Activated CD8-positive, alpha-beta T cell treated with anti-CD3 and anti-CD28 coated beads, Interleukin-2, amount 10 ng/mL, durations not matched to agents 7 days and 5 days (primary cell): ENCODE results near the gene JAG1. TPM values are rescaled to one million over a fixed set of nuclear protein-coding genes. Genes with fewer than 3 reads are reported as not detected.

Experiments
- ATAC-seq: fragments of 150-1000 bp; cut with Tn5 transposase; one replicate; pipeline ENCODE4 v1.10.0; 2021; ENCODE audit warnings: moderate library complexity
- CTCF ChIA-PET: fragments of 350-600 bp; sonication (Branson Sonifier 250); formaldehyde crosslinking; loops from one replicate; lab custom pipeline; 2021; ENCODE audit warnings: antibody characterized with exemption; lab: Charles Lee
- POLR2A ChIA-PET: fragments of 350-600 bp; sonication (Branson Sonifier 250); formaldehyde crosslinking; loops from one replicate; lab custom pipeline; 2021; ENCODE audit warnings: antibody characterized with exemption; lab: Charles Lee
- DNase-seq: peaks from one replicate; pipeline ENCODE4 v3.0.0-alpha.2; 2020
- H3K27ac Mint-ChIP-seq: one replicate; pipeline ENCODE4 v1.8.0; 2021; ENCODE audit warnings: mild to moderate bottlenecking, mixed read lengths
- H3K27me3 Mint-ChIP-seq: one replicate; pipeline ENCODE4 v1.8.0; 2021; ENCODE audit warnings: low read depth, mixed read lengths
- H3K36me3 Mint-ChIP-seq: one replicate; pipeline ENCODE4 v1.8.0; 2021; ENCODE audit warnings: low read depth, mixed read lengths
- H3K4me1 Mint-ChIP-seq: one replicate; pipeline ENCODE4 v1.8.0; 2021; ENCODE audit warnings: low read depth, mixed read lengths
- H3K4me3 Mint-ChIP-seq: one replicate; pipeline ENCODE4 v1.8.0; 2021; ENCODE audit warnings: mild to moderate bottlenecking, mixed read lengths
- H3K9me3 Mint-ChIP-seq: one replicate; pipeline ENCODE4 v1.8.0; 2022; ENCODE audit warnings: mixed read lengths; ENCODE audit not compliant: insufficient read depth
- total RNA-seq, 2 experiments: library from RNA; stranded (reverse); gene quantifications; one replicate each; pipeline ENCODE4 v1.2.3, GENCODE V29; 2021

JAG1 gene
- total RNA-seq: under 1 TPM; 0.16 to 0.34 TPM

DNA sequence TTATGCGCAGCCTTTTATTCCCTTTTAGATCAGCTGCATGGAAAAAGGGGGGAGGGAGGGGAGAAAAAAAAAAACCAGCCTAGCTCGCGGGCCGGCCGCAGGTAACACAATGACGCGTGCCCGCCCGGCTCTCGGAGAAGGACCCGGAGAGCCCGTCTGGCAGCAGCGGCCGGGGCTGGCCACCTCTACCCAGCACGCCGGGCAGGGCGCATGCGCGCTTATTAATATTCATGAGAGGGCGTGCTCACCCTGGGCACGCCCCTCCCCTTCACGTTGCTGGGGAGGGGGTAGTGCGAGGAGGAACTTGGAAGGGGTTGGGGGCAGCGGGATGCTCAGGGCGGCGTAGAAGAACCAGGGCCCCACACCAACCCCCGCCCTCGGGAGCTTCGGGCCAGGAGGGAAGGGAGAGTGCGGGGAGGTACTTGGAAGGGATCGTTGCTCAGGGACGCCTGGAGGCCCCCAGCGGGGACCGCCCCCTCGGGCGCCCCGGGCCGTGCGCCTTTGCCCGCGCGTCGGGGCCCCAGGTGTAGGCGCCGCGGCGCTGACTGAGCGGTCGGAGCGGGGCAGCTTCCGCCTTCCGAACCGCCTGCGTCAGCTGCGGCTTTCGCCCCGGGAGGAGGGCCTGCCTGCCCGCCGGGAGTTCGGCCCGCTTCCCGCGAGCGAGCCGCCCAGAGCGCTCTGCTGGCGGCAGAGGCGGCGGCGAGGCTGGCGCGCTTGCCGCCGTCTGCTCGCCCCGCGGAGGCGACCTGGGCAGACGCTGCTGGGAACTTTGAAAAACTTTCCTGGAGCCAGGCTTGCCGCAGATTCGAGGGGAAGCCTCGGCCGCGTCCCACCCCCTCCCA, at the start of gene JAG1:
JAG1 (minus strand) TSS at position 158 of the 842 bp plus-strand sequence. CDS start 469 bp downstream, outside the sequence.
- ChIA-PET POLR2A (interaction anchor here (0.6 to 1.3 kb wide), 2 partner anchors 9 to 239 kb away, joined by 4 read pairs; no protein-coding TSS in a partner anchor), CTCF (interaction anchor here (0.9 to 2.0 kb wide), 9 partner anchors 10 to 247 kb away, joined by 3 to 9 read pairs (median 4); partner anchors contain the start of gene MKKS)
- H3K27me3 Mint-ChIP-seq: peaks cover 53% of the 10 kb centered on the region
- DNase-seq: peak; percentile 81
- H3K27ac Mint-ChIP-seq: peak within 1 kb of the TSS; percentile 79
- H3K36me3 Mint-ChIP-seq: no peaks in the 10 kb centered on the region
- peak; percentile 79 for ATAC-seq
- H3K4me3 Mint-ChIP-seq: peak within 1 kb of the TSS; percentile 85
- no peaks in the 10 kb centered on the region for H3K9me3 Mint-ChIP-seq
- peaks cover 27% of the 10 kb centered on the region for H3K4me1 Mint-ChIP-seq

DNA sequence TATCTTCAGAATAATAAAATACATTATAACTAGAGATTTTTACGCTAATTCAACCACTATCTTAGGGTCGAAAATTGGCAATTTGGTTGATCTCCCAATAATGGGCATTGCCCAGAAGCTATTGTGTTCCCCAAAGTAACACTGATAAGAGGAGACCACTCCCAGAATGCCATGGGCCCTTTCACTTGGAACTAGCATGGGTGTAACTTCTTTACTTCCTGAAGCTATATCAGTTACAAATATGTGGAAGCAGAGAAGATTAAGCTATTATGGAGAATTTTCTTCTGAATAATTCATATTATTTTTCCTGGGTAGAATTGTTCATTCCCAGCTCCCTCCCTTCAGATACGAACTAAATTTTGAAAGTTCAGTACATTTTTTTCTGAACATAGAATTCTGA, 48.2 kb upstream of the JAG1 start:
- ATAC-seq (no peak), DNase-seq (no peak)
- H3K27me3 Mint-ChIP-seq: peaks cover 10% of the 10 kb centered on the region
- H3K36me3 Mint-ChIP-seq: no peaks in the 10 kb centered on the region
- no peaks in the 10 kb centered on the region for H3K9me3 Mint-ChIP-seq
- no peaks in the 10 kb centered on the region for H3K4me1 Mint-ChIP-seq
- POLR2A ChIA-PET: no interaction called here
- no peak overlapping the region for H3K27ac Mint-ChIP-seq
- H3K4me3 Mint-ChIP-seq: no peak overlapping the region
- CTCF ChIA-PET: no interaction called here

DNA sequence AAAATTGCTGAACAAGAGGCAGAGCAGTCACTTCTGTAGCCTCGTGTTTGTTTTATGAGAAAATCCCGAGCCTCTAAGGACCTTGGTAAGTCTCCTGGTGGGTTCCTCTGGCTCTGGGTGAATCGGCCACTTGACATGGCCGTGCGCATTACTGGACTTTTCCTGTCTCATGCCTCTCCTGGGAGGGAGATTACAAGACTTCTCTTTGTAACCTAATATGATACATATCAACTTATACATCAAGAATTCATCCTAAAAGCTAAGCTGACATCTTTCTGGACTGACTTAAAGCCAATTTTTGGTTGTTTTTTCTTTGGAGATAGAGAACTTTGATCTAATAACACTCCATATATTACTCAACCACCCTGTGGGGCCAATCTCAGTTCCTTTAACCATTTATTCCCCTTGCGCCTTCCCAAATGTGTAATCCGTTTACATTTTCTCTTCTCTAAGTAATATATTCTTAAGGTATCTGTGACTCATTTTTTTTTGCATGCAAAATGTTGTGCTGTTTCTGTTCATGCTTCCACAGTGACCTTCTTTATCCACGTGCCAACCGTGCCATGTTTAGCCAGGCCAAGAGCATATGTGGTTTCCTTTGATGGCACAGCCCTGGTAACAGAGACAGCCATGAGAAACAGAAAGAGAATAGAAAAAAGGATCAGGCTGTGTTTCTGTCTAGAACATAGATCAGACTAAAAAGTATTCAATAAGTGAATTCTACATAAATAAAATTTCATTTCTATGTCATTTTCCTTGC, 47.5 kb upstream of the JAG1 start:
- H3K4me3 Mint-ChIP-seq: no peak overlapping the region
- H3K4me1 Mint-ChIP-seq: no peaks in the 10 kb centered on the region
- H3K27ac Mint-ChIP-seq: no peak overlapping the region
- H3K36me3 Mint-ChIP-seq: no peaks in the 10 kb centered on the region
- ATAC-seq (no peak), DNase-seq (no peak)
- CTCF ChIA-PET: no interaction called here
- POLR2A ChIA-PET: no interaction called here
- no peaks in the 10 kb centered on the region for H3K9me3 Mint-ChIP-seq
- H3K27me3 Mint-ChIP-seq: peaks cover 10% of the 10 kb centered on the region

DNA sequence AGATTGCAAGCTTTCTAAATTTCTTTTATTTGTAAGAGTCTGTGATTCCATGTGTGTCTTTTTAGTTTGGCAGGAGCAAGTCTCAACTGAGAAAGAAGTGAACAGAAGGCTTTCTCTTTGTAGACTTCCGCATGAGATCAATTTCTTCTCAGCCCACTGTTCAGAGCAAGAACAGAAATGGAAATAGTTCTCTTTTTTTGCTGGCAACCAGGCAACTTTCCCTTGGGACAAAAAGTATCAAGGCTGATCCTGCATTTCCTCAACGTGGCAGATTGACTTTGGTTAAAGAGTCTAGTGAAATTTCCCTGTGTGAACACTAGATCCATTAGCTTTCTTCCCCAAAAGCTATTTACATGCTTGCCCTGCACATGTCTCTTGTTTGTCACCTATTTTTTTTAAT, 46.8 kb upstream of the JAG1 start:
- H3K27me3 Mint-ChIP-seq: peaks cover 10% of the 10 kb centered on the region
- H3K9me3 Mint-ChIP-seq: no peaks in the 10 kb centered on the region
- no peaks in the 10 kb centered on the region for H3K36me3 Mint-ChIP-seq
- no peak overlapping the region for H3K27ac Mint-ChIP-seq
- no peaks in the 10 kb centered on the region for H3K4me1 Mint-ChIP-seq
- DNase-seq (no peak), ATAC-seq (no peak)
- ChIA-PET CTCF (interaction anchor here (1.4 kb wide), 1 partner anchor 9 kb away, joined by 3 read pairs; no protein-coding TSS in a partner anchor), POLR2A (no interaction called here)
- no peak overlapping the region for H3K4me3 Mint-ChIP-seq

- CTCF ChIA-PET: interaction anchor here (1.4 kb wide), 1 partner anchor 8 kb away, joined by 3 read pairs; no protein-coding TSS in a partner anchor
- DNase-seq (no peak), ATAC-seq (no peak)
- H3K4me1 Mint-ChIP-seq: no peaks in the 10 kb centered on the region
- H3K27me3 Mint-ChIP-seq: peaks cover 10% of the 10 kb centered on the region
- H3K4me3 Mint-ChIP-seq: no peak overlapping the region
- POLR2A ChIA-PET: no interaction called here
- H3K27ac Mint-ChIP-seq: no peak overlapping the region
- no peaks in the 10 kb centered on the region for H3K9me3 Mint-ChIP-seq
- no peaks in the 10 kb centered on the region for H3K36me3 Mint-ChIP-seq
These were observed 46.1 kb upstream of the JAG1 start for GRCh38 chr20:10719740-10720385.

DNA sequence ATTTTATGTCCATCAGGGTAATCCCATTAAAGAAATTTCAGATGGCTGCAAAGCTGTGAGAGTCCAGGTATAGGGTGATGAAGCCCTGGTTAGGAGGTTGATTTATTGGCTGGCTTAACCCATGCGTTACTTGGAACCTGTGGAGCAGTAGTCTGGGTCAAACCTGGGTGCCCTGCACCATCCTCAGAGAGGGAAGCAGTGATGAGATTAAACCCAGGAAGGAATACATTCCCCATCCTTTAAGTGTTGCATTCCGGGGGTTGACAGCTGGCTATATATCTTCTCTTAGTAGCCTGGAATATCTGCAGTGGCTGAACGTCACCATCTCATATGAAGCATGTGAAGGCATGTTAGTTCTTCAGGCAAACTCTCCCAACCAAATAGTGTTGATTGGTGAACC, 44.9 kb upstream of the JAG1 start:
- DNase-seq: no peak
- H3K27ac Mint-ChIP-seq: no peak overlapping the region
- no peak overlapping the region for H3K4me3 Mint-ChIP-seq
- H3K36me3 Mint-ChIP-seq: no peaks in the 10 kb centered on the region
- ChIA-PET CTCF (no interaction called here), POLR2A (no interaction called here)
- H3K9me3 Mint-ChIP-seq: no peaks in the 10 kb centered on the region
- ATAC-seq: no peak
- H3K27me3 Mint-ChIP-seq: peaks cover 10% of the 10 kb centered on the region
- no peaks in the 10 kb centered on the region for H3K4me1 Mint-ChIP-seq

- H3K36me3 Mint-ChIP-seq: no peaks in the 10 kb centered on the region
- H3K4me3 Mint-ChIP-seq: no peak overlapping the region
- H3K9me3 Mint-ChIP-seq: no peaks in the 10 kb centered on the region
- H3K27me3 Mint-ChIP-seq: peaks cover 9% of the 10 kb centered on the region
- ChIA-PET POLR2A (no interaction called here), CTCF (no interaction called here)
- no peak for ATAC-seq
- no peak for DNase-seq
- H3K4me1 Mint-ChIP-seq: no peaks in the 10 kb centered on the region
- H3K27ac Mint-ChIP-seq: no peak overlapping the region
These were observed 43.1 kb upstream of the JAG1 start for GRCh38 chr20:10716855-10717254.

DNA sequence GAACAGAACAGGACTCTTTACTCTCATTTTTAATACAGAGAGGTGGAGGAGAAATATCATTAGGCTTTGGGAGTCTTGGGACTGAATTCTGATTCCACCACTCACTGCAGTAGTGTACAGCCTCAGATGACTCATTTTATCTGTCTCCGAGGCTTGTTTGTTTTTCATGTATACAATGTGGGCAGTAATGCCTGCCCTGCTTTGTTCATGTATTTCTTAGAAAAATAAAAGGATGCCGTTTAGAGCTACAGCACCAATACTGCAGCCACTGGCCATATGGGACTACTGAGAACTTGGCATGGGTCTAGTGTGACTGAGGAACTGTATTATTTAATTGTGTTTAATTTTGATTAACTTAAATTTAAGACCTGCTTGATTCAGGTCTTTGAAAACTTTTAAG, 41.2 kb upstream of the JAG1 start:
- CTCF ChIA-PET: no interaction called here
- no peaks in the 10 kb centered on the region for H3K36me3 Mint-ChIP-seq
- DNase-seq (no peak), ATAC-seq (no peak)
- H3K4me1 Mint-ChIP-seq: no peaks in the 10 kb centered on the region
- H3K9me3 Mint-ChIP-seq: no peaks in the 10 kb centered on the region
- POLR2A ChIA-PET: no interaction called here
- H3K4me3 Mint-ChIP-seq: no peak overlapping the region
- peaks cover 2% of the 10 kb centered on the region for H3K27me3 Mint-ChIP-seq
- no peak overlapping the region for H3K27ac Mint-ChIP-seq

DNA sequence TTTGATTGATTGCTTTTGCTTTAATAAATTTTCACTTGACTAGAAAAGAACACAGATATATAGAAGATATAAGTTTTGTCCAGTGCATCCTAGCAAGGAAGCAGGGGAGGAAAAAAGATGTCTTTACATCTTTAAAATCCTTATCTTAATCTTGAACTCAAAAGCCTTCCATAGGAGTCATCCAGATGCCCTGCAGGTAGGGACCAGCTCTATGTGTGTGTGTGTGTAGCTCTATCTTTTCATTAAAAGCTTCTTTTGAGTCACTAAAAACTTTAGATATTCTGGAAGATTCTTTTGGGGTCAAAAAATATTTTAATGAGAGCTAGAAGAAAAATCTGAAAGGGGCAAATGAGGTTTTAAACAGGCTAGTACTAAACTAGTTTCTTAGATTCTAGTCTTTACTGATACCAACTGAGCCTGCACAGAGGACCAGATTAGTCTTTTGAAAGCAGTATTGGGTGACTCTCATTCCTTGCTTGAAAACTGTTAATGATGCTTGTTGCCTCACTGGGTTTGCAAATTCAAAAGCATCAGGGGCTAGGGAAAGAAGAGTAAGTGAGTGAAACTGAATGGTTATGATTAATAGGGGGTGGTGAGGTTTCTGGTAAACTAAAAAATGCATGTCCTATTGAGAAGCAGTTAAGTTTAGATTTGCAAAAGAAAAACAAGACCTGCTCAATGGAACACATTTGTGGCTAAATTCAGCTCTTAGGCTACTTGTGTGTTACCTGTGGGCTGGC, 40.6 kb upstream of the JAG1 start:
- Mint-ChIP-seq H3K36me3 (no peaks in the 10 kb centered on the region), H3K27me3 (peaks cover 2% of the 10 kb centered on the region), H3K27ac (no peak overlapping the region), H3K9me3 (no peaks in the 10 kb centered on the region), H3K4me3 (no peak overlapping the region), H3K4me1 (no peaks in the 10 kb centered on the region)
- CTCF ChIA-PET: no interaction called here
- ATAC-seq (no peak), DNase-seq (no peak)
- POLR2A ChIA-PET: no interaction called here

- Mint-ChIP-seq H3K27ac (no peak overlapping the region), H3K36me3 (no peaks in the 10 kb centered on the region), H3K4me1 (no peaks in the 10 kb centered on the region), H3K9me3 (no peaks in the 10 kb centered on the region), H3K4me3 (no peak overlapping the region), H3K27me3 (peaks cover 2% of the 10 kb centered on the region)
- ChIA-PET CTCF (no interaction called here), POLR2A (no interaction called here)
- ATAC-seq (no peak), DNase-seq (no peak)
These were observed 39.4 kb upstream of the JAG1 start for GRCh38 chr20:10713161-10713560.

GRCh38 chr20:10711903-10712451, 38.2 kb upstream of the JAG1 start:
- no peak overlapping the region for H3K4me3 Mint-ChIP-seq
- CTCF ChIA-PET: interaction anchor here (0.7 kb wide), 1 partner anchor 8 kb away, joined by 3 read pairs; no protein-coding TSS in a partner anchor
- H3K9me3 Mint-ChIP-seq: no peaks in the 10 kb centered on the region
- POLR2A ChIA-PET: no interaction called here
- DNase-seq (no peak), ATAC-seq (no peak)
- no peak overlapping the region for H3K27ac Mint-ChIP-seq
- H3K4me1 Mint-ChIP-seq: no peaks in the 10 kb centered on the region
- H3K36me3 Mint-ChIP-seq: no peaks in the 10 kb centered on the region
- H3K27me3 Mint-ChIP-seq: peaks cover 2% of the 10 kb centered on the region
